ENCODE measurements around the gene EFNA3.

EFNA3 gene

GRCh38 chr1:155049651-155050559, 28.7 kb upstream of the EFNA3 start:
- no peak for DNase-seq

GRCh38 chr1:155050560-155051341, 27.9 kb upstream of the EFNA3 start, which contains the start of gene ADAM15:
Gene ADAM15 (plus strand): TSS chr1:155051316. CDS start chr1:155051387, 71 bp downstream.
- DNase-seq: peak; percentile 81

- DNase-seq: no peak
These were observed 27.3 kb upstream of the EFNA3 start for GRCh38 chr1:155051342-155051776.

- peak; percentile 63 for DNase-seq
These were observed 26.7 kb upstream of the EFNA3 start for GRCh38 chr1:155051777-155052398.

GRCh38 chr1:155052439-155053395, 25.9 kb upstream of the EFNA3 start:
- peak; percentile 42 for DNase-seq

- no peak for DNase-seq
These were observed 25.0 kb upstream of the EFNA3 start for GRCh38 chr1:155053531-155054105.

- DNase-seq: no peak
These were observed 21.5 kb upstream of the EFNA3 start for GRCh38 chr1:155057104-155057503.

GRCh38 chr1:155057788-155058211, 20.8 kb upstream of the EFNA3 start:
- DNase-seq: no peak

- no peak for DNase-seq
These were observed 17.9 kb upstream of the EFNA3 start for GRCh38 chr1:155060736-155061135.

GRCh38 chr1:155061381-155062150, 17.1 kb upstream of the EFNA3 start:
- DNase-seq: peak; percentile 95

GRCh38 chr1:155062151-155062686, 16.4 kb upstream of the EFNA3 start:
- DNase-seq: no peak

- peak; percentile 76 for DNase-seq
These were observed 15.8 kb upstream of the EFNA3 start for GRCh38 chr1:155062702-155063411.

- DNase-seq: peak; percentile 86
These were observed 15.0 kb upstream of the EFNA3 start, which contains the start of gene EFNA4 for GRCh38 chr1:155063550-155064110. Gene EFNA4 (plus strand): TSS chr1:155063740. CDS start chr1:155063824, 84 bp downstream.

GRCh38 chr1:155064111-155064831, 14.4 kb upstream of the EFNA3 start:
- DNase-seq: no peak

GRCh38 chr1:155064832-155065429, 13.7 kb upstream of the EFNA3 start:
- no peak for DNase-seq

GRCh38 chr1:155066777-155067176, 11.9 kb upstream of the EFNA3 start:
- no peak for DNase-seq

- DNase-seq: no peak
These were observed 10.0 kb upstream of the EFNA3 start for GRCh38 chr1:155068599-155068998.

- DNase-seq: no peak
These were observed 9.0 kb upstream of the EFNA3 start for GRCh38 chr1:155069551-155070157.

Measured in activated CD4-positive, alpha-beta T cell treated with anti-CD3 and anti-CD28 coated beads, Interleukin-2, amount 50 U/mL, for 16 hours (primary cell).